Neural cell (in vitro differentiated cells): ENCODE results near the gene YAE1.

Experiments
- CTCF ChIP-seq: fragments of 450-650 bp; IDR thresholded peaks from 2 replicates; pipeline ENCODE4 v1.5.1; 2014; ENCODE audit warnings: antibody characterized with exemption, mild to moderate bottlenecking, moderate library complexity; ENCODE audit not compliant: poor library complexity, severe bottlenecking
- POLR2AphosphoS5 ChIP-seq: IDR thresholded peaks from 2 replicates; pipeline ENCODE4 v1.6.1; 2012
- RAD21 ChIP-seq: fragments of 450-650 bp; conservative IDR thresholded peaks from 2 replicates; pipeline ENCODE4 v1.6.1; 2014; ENCODE audit warnings: antibody characterized with exemption, mild to moderate bottlenecking, moderate library complexity
- REST ChIP-seq: IDR thresholded peaks from 2 replicates; pipeline ENCODE4 v1.6.1; 2012; ENCODE audit warnings: borderline replicate concordance
- SMC3 ChIP-seq: fragments of 450-650 bp; conservative IDR thresholded peaks from 2 replicates; pipeline ENCODE4 v1.6.1; 2014; ENCODE audit warnings: antibody characterized with exemption, mild to moderate bottlenecking, moderate library complexity; ENCODE audit not compliant: poor library complexity

- no peak for TF ChIP-seq CTCF
- no peak for TF ChIP-seq REST
- no peak for TF ChIP-seq SMC3
- TF ChIP-seq POLR2AphosphoS5, result no peak
- TF ChIP-seq RAD21, result no peak
These were observed 26.4 kb upstream of the YAE1 start for GRCh38 chr7:39539816-39540215.
